Bronchial epithelial cell (primary cell): ENCODE measurements around the gene THADA. TPM values are rescaled to one million over a fixed set of nuclear protein-coding genes. Genes with fewer than 3 reads are reported as not detected.
A peak's percentile ranks its signal among the peaks of the same experiment; 100 is the strongest.

Source experiments
- DNase-seq: peaks from one replicate; pipeline ENCODE4 v3.0.0-alpha.2; 2010; ENCODE audit warnings: low read depth
- FAIRE-seq: peaks from 2 replicates; lab custom pipeline; 2011; peaks lifted over from hg19 to GRCh38; lab: Jason Lieb, UNC
- H3K27me3 ChIP-seq: 2 replicates; pipeline ENCODE4 v1.5.1; 2011; ENCODE audit warnings: low read length; ENCODE audit not compliant: control insufficient read depth, insufficient read depth
- H3K36me3 ChIP-seq: 2 replicates; pipeline ENCODE4 v1.5.1; 2011; ENCODE audit warnings: low read length; ENCODE audit not compliant: control insufficient read depth, insufficient read depth
- H3K4me3 ChIP-seq: 2 replicates; pipeline ENCODE4 v1.5.1; 2011; ENCODE audit warnings: mild to moderate bottlenecking, low read depth, low read length, control low read depth
- CTCF ChIP-seq: IDR thresholded peaks from 2 replicates; pipeline ENCODE4 v1.5.1; 2011; ENCODE audit warnings: mild to moderate bottlenecking, moderate library complexity, low read length, control low read depth, inconsistent platforms; ENCODE audit not compliant: insufficient read depth, severe bottlenecking
- total RNA-seq: library from RNA; depleted of rRNA; stranded (reverse); fragments of >200 nt; gene quantifications from 2 replicates; pipeline ENCODE4 v1.2.1, GENCODE V29; 2014

THADA gene
- total RNA-seq, 1 donor from 2014 or later = 25.8 TPM

- peak; percentile 15 for TF ChIP-seq CTCF
- FAIRE-seq (no peak), DNase-seq (peak; percentile 20)
- Histone ChIP-seq H3K27me3 (no peaks in the 10 kb centered on the region), H3K36me3 (no peaks in the 10 kb centered on the region), H3K4me3 (no peak overlapping the region)
These were observed 324.8 kb downstream of the THADA start for GRCh38 chr2:43270930-43271615.

DNA sequence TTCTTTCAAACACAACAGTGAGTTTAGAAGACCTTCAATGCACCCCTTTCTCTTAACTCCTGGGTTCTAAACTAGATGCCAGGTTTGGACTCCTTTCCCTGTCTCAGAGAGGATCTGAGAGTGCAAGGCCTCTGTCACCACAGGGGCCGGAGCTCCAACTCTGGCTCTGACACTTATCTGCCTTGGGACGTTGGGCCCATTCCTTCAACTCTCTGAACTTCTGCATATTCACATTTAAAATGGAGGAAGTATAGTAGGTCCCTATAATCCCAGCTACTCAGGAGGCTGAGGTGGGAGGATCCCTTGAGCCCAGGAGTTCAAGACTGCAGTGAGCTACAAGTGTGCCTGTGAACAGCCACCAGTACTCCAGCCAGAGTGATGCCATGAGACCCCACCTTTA is 325.4 kb downstream of the THADA start:
- Histone ChIP-seq H3K27me3 (no peaks in the 10 kb centered on the region), H3K4me3 (no peak overlapping the region), H3K36me3 (no peaks in the 10 kb centered on the region)
- TF ChIP-seq CTCF = no peak
- DNase-seq = no peak
- FAIRE-seq = no peak

DNA sequence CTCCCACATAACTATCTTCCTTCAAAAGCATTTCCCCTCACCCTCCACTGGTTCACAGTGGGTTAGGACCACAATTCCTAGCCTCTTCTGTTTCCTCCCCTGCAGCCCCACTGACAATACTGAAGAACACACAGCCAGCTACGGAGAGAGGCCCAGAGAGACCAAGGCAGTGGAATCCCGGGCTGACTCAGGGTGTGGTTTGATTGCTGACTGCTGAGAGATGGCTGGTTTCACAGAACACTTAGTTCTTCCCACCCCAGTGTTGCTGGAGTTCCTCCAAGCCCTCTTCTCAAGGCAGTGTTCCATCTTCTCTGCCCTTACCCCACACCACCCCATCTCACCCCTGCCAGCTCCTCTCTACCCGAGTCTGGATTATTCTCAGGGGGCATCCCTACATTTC is 326.1 kb downstream of the THADA start:
- no peak for TF ChIP-seq CTCF

DNA sequence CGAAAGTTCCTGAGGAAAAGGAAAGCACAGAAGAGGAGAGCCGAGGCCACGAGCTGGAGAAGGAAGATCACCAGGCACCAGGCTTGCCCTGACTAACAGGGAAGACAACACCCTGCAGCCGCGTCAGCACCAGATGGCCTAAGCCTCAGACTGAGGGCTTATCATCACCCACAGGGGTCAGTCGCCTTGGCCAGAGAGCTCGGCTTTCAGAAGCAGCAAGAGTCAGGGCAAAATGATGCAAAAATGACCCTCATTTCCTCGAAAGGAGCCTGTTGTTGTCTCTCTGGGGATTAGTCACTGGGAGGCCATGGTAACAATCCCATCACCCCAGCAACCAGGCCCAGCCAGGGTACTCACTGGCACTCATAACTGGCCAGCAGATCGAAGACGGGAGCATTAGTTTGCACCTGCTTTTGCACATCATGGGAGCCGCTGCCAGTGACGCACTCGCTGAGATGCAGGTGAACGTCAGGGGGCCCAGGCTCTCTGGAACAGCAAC is 326.7 kb downstream of the THADA start:
- Histone ChIP-seq H3K4me3 (no peak overlapping the region), H3K27me3 (no peaks in the 10 kb centered on the region), H3K36me3 (no peaks in the 10 kb centered on the region)
- TF ChIP-seq CTCF = no peak
- DNase-seq (peak; percentile 35), FAIRE-seq (no peak)

More for the DNA sequence above, 326.1 kb downstream of the THADA start:
- H3K36me3 ChIP-seq = no peaks in the 10 kb centered on the region
- no peaks in the 10 kb centered on the region for H3K27me3 ChIP-seq
- FAIRE-seq (no peak), DNase-seq (peak; percentile 44)
- H3K4me3 ChIP-seq = no peak overlapping the region

DNA sequence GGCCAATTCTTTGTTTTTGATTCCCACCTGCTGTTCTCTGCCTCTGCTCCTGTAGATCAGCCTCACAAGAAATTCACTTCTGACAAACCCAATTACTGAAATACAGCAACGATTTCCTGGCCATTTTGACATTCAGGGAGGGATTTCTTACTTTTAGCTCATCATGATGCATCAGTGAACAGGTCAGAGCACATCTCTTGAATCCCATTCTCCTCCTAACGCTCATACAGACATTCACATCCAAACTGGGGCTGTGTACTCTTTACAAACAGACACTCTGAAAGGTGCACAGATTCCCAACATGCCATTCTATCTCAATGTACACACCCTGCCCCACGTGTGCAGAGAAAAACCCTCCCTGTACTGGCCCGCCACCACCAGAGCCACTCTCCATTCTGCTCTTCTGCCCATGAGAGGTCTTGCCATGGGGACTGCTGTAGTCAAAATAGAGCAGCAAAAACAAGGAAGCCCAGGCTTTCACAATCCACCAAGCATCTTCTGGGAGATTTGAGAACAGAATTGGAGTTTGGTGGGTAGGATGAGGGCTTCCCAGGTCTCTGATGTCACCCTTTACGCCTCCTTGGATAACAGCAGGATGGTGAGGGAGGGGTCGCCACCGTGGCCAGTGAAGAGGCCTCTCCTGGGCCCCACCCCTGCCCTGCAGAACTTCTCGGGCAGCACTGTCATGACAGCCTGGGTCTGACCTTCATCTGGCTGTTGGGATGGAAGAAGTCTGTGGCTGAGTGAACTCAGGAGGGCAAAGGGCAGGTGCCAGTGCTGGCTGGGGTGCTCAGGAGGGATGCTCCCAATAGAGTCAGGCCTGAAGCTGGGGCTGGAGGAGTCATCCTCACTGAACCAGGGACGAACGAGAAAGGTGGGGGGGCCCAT is 327.5 kb downstream of the THADA start:
- FAIRE-seq (peak; percentile 32), DNase-seq (peak; percentile 77)
- no peak overlapping the region for H3K4me3 ChIP-seq
- no peak for TF ChIP-seq CTCF
- no peaks in the 10 kb centered on the region for H3K36me3 ChIP-seq
- H3K27me3 ChIP-seq = no peaks in the 10 kb centered on the region
